Measurements from ENCODE around the gene TMEM176A.
A peak's percentile ranks its signal among the peaks of the same experiment; 100 is the strongest.
"Not testable (repeated sequence)": the region's sequence is repeated elsewhere in the genome, so short reads cannot be mapped to it uniquely, and the experiment has no call there.

Gene TMEM176A

GRCh38 chr7:150800581-150801241 lies at the start of gene TMEM176A:
TSS of gene TMEM176A (plus strand) at chr7:150800769. CDS start at chr7:150801551, 782 bp downstream.
- peak; percentile 47 for DNase-seq
- Mint-ChIP-seq H3K4me1 (ENCODE audit: low read depth) (peaks cover 6% of the 10 kb centered on the region), H3K4me3 (peak within 1 kb of the TSS; percentile 55), H3K9me3 (peaks cover under 1% of the 10 kb centered on the region), H3K27me3 (peaks cover 80% of the 10 kb centered on the region), H3K27ac (no peak within 1 kb of the TSS), H3K36me3 (ENCODE audit: low read depth) (no peaks in the 10 kb centered on the region)

GRCh38 chr7:150751702-150752101 lies 48.9 kb upstream of the TMEM176A start:
- Mint-ChIP-seq H3K4me1 (ENCODE audit: low read depth) (peaks cover 91% of the 10 kb centered on the region), H3K36me3 (ENCODE audit: low read depth) (peaks cover under 1% of the 10 kb centered on the region), H3K27me3 (no peaks in the 10 kb centered on the region), H3K9me3 (no peaks in the 10 kb centered on the region), H3K27ac (peak overlapping the region; percentile 81), H3K4me3 (peak overlapping the region; percentile 4)
- DNase-seq: no peak

- H3K4me3 Mint-ChIP-seq: no peak overlapping the region
Observed at GRCh38 chr7:150753239-150753638, 47.3 kb upstream of the TMEM176A start.

GRCh38 chr7:150753826-150754603 lies 46.6 kb upstream of the TMEM176A start:
- no peak overlapping the region for H3K4me3 Mint-ChIP-seq

More at GRCh38 chr7:150753239-150753638, 47.3 kb upstream of the TMEM176A start:
- no peak for DNase-seq
- no peaks in the 10 kb centered on the region for H3K27me3 Mint-ChIP-seq
- H3K9me3 Mint-ChIP-seq: no peaks in the 10 kb centered on the region
- peak overlapping the region; percentile 98 for H3K27ac Mint-ChIP-seq
- no peaks in the 10 kb centered on the region for H3K36me3 Mint-ChIP-seq (ENCODE audit: low read depth)
- peaks cover 83% of the 10 kb centered on the region for H3K4me1 Mint-ChIP-seq (ENCODE audit: low read depth)

GRCh38 chr7:150754951-150755350 lies 45.6 kb upstream of the TMEM176A start:
- DNase-seq: no peak
- H3K27me3 Mint-ChIP-seq: no peaks in the 10 kb centered on the region
- H3K9me3 Mint-ChIP-seq: no peaks in the 10 kb centered on the region
- H3K27ac Mint-ChIP-seq: peak overlapping the region; percentile 91
- no peaks in the 10 kb centered on the region for H3K36me3 Mint-ChIP-seq (ENCODE audit: low read depth)
- H3K4me3 Mint-ChIP-seq: peak overlapping the region; percentile 61
- H3K4me1 Mint-ChIP-seq (ENCODE audit: low read depth): peaks cover 66% of the 10 kb centered on the region

More at GRCh38 chr7:150753826-150754603, 46.6 kb upstream of the TMEM176A start:
- Mint-ChIP-seq H3K27ac (peak overlapping the region; percentile 98), H3K4me1 (ENCODE audit: low read depth) (peaks cover 75% of the 10 kb centered on the region), H3K9me3 (no peaks in the 10 kb centered on the region), H3K27me3 (no peaks in the 10 kb centered on the region), H3K36me3 (ENCODE audit: low read depth) (no peaks in the 10 kb centered on the region)
- peak; percentile 47 for DNase-seq

GRCh38 chr7:150755473-150756099 lies 45.0 kb upstream of the TMEM176A start:
- Mint-ChIP-seq H3K27me3 (no peaks in the 10 kb centered on the region), H3K4me3 (peak overlapping the region; percentile 61), H3K4me1 (ENCODE audit: low read depth) (peaks cover 60% of the 10 kb centered on the region)

GRCh38 chr7:150756166-150756565 lies 44.4 kb upstream of the TMEM176A start:
- Mint-ChIP-seq H3K27me3 (no peaks in the 10 kb centered on the region), H3K27ac (peak overlapping the region; percentile 91), H3K4me3 (peak overlapping the region; percentile 61), H3K4me1 (ENCODE audit: low read depth) (peaks cover 56% of the 10 kb centered on the region), H3K9me3 (peaks cover under 1% of the 10 kb centered on the region), H3K36me3 (ENCODE audit: low read depth) (no peaks in the 10 kb centered on the region)
- no peak for DNase-seq

More at GRCh38 chr7:150755473-150756099, 45.0 kb upstream of the TMEM176A start:
- DNase-seq: peak; percentile 66
- Mint-ChIP-seq H3K9me3 (no peaks in the 10 kb centered on the region), H3K27ac (peak overlapping the region; percentile 91), H3K36me3 (ENCODE audit: low read depth) (no peaks in the 10 kb centered on the region)

GRCh38 chr7:150756858-150757257 lies 43.7 kb upstream of the TMEM176A start:
- DNase-seq: no peak
- Mint-ChIP-seq H3K27me3 (no peaks in the 10 kb centered on the region), H3K4me3 (no peak overlapping the region), H3K36me3 (ENCODE audit: low read depth) (peaks cover 3% of the 10 kb centered on the region), H3K9me3 (peaks cover 6% of the 10 kb centered on the region), H3K4me1 (ENCODE audit: low read depth) (peaks cover 52% of the 10 kb centered on the region), H3K27ac (peak overlapping the region; percentile 91)

- DNase-seq: no peak
- Mint-ChIP-seq H3K9me3 (peaks cover 6% of the 10 kb centered on the region), H3K4me1 (ENCODE audit: low read depth) (peaks cover 27% of the 10 kb centered on the region), H3K4me3 (no peak overlapping the region), H3K27me3 (no peaks in the 10 kb centered on the region), H3K27ac (no peak overlapping the region), H3K36me3 (ENCODE audit: low read depth) (peaks cover 3% of the 10 kb centered on the region)
Observed at GRCh38 chr7:150759479-150759878, 41.1 kb upstream of the TMEM176A start.

- Mint-ChIP-seq H3K4me1 (ENCODE audit: low read depth) (peaks cover 3% of the 10 kb centered on the region), H3K27me3 (no peaks in the 10 kb centered on the region), H3K36me3 (ENCODE audit: low read depth) (peaks cover 3% of the 10 kb centered on the region), H3K9me3 (peaks cover 3% of the 10 kb centered on the region), H3K27ac (no peak overlapping the region), H3K4me3 (no peak overlapping the region)
- no peak for DNase-seq
Observed at GRCh38 chr7:150766334-150766709, 34.2 kb upstream of the TMEM176A start.

- no peak overlapping the region for H3K27ac Mint-ChIP-seq
- H3K9me3 Mint-ChIP-seq: peaks cover 14% of the 10 kb centered on the region
- peaks cover 3% of the 10 kb centered on the region for H3K4me1 Mint-ChIP-seq (ENCODE audit: low read depth)
- no peaks in the 10 kb centered on the region for H3K27me3 Mint-ChIP-seq
- no peak overlapping the region for H3K4me3 Mint-ChIP-seq
- no peak for DNase-seq
- no peaks in the 10 kb centered on the region for H3K36me3 Mint-ChIP-seq (ENCODE audit: low read depth)
Observed at GRCh38 chr7:150769768-150770167, 30.8 kb upstream of the TMEM176A start.

- H3K36me3 Mint-ChIP-seq (ENCODE audit: low read depth); H3K27ac Mint-ChIP-seq; H3K27me3 Mint-ChIP-seq; DNase-seq; H3K4me1 Mint-ChIP-seq (ENCODE audit: low read depth); H3K4me3 Mint-ChIP-seq: not testable (repeated sequence)
- peaks cover 14% of the 10 kb centered on the region for H3K9me3 Mint-ChIP-seq
Observed at GRCh38 chr7:150774131-150774530, 26.4 kb upstream of the TMEM176A start.

- no peak overlapping the region for H3K4me3 Mint-ChIP-seq
- H3K27me3 Mint-ChIP-seq: no peaks in the 10 kb centered on the region
- peaks cover 9% of the 10 kb centered on the region for H3K9me3 Mint-ChIP-seq
- peaks cover 3% of the 10 kb centered on the region for H3K4me1 Mint-ChIP-seq (ENCODE audit: low read depth)
- H3K27ac Mint-ChIP-seq: no peak overlapping the region
- no peak for DNase-seq
- no peaks in the 10 kb centered on the region for H3K36me3 Mint-ChIP-seq (ENCODE audit: low read depth)
Observed at GRCh38 chr7:150778014-150778737, 22.4 kb upstream of the TMEM176A start.

- Mint-ChIP-seq H3K4me1 (ENCODE audit: low read depth) (peaks cover 3% of the 10 kb centered on the region), H3K27ac (no peak overlapping the region), H3K36me3 (ENCODE audit: low read depth) (no peaks in the 10 kb centered on the region), H3K9me3 (peaks cover 5% of the 10 kb centered on the region), H3K27me3 (no peaks in the 10 kb centered on the region), H3K4me3 (no peak overlapping the region)
- DNase-seq: peak; percentile 80
Observed at GRCh38 chr7:150778738-150779301, 21.7 kb upstream of the TMEM176A start.
